ENCODE results near the gene BCAS1. TPM values are rescaled to one million over a fixed set of nuclear protein-coding genes. Genes with fewer than 3 reads are reported as not detected.
"Not testable (repeated sequence)": the region's sequence is repeated elsewhere in the genome, so short reads cannot be mapped to it uniquely, and the experiment has no call there.

BCAS1 gene
- total RNA-seq, 4 donors from 2014 or later, result 0.32 TPM; not detected in 3

DNA sequence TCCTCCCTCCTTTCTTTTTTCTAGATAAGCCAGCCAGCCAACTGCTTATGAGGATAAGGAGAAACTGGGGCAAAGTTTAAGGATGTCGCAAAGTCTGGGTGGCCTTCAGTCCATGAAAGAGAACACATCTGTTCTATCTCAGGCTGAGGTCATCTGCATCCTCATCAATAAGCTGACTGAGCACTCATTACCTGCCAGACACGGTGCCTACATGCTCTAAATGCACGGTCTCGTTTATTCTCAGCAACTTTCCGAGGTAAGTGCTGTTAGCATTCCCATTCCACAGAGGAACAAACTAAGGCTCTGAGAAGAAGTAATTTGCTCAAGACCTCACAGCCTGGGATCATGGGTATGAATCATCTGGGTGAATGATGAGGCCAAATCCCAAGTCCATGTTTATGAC lies 133.1 kb downstream of the BCAS1 start:
- no peaks in the 10 kb centered on the region for H3K36me3 ChIP-seq
- H3K9me3 ChIP-seq, result no peaks in the 10 kb centered on the region
- in situ Hi-C loops (cut with MboI; ENCODE audit: low sequenced_read_pairs in 4 of 4), result loop anchor here in 1 of 4 donors (5.0 kb wide), 1 partner anchor 360 kb away; no protein-coding TSS in a partner anchor
- intact Hi-C loops (cut with DNase I; ENCODE audit: low total_unique reads), result no loop called here
- TF ChIP-seq CTCF (IDR thresholded peaks at IDR 0.05 in 4 of 5, conservative IDR thresholded peaks at IDR 0.05 in 1 of 5), result no peak
- no peak for TF ChIP-seq POLR2A (IDR thresholded peaks at IDR 0.05)
- H3K27ac ChIP-seq, result no peak overlapping the region
- H3K4me1 ChIP-seq, result peaks cover 26 to 38% of the 10 kb centered on the region in 2 donors
- H3K4me3 ChIP-seq, result no peak overlapping the region
- no peaks in the 10 kb centered on the region for H3K27me3 ChIP-seq
- no peak for ATAC-seq
- no peak for DNase-seq

GRCh38 chr20:53935344-53936084 lies 134.9 kb downstream of the BCAS1 start:
- no peaks in the 10 kb centered on the region for H3K9me3 ChIP-seq
- intact Hi-C loops (cut with DNase I; ENCODE audit: low total_unique reads), result no loop called here
- no peak overlapping the region for H3K4me3 ChIP-seq
- DNase-seq (no peak), ATAC-seq (no peak)
- no peaks in the 10 kb centered on the region for H3K36me3 ChIP-seq
- H3K4me1 ChIP-seq, result peaks cover 19 to 32% of the 10 kb centered on the region in 2 donors
- H3K27me3 ChIP-seq, result no peaks in the 10 kb centered on the region
- peak overlapping the region; percentile 21 to 78 (median 66) for H3K27ac ChIP-seq
- no peak for TF ChIP-seq CTCF (IDR thresholded peaks at IDR 0.05 in 4 of 5, conservative IDR thresholded peaks at IDR 0.05 in 1 of 5)
- no peak for TF ChIP-seq POLR2A (IDR thresholded peaks at IDR 0.05)
- in situ Hi-C loops (cut with MboI; ENCODE audit: low sequenced_read_pairs in 4 of 4), result loop anchor here in 1 of 4 donors (5.0 kb wide), 1 partner anchor 358 kb away; no protein-coding TSS in a partner anchor

- H3K27me3 ChIP-seq, result no peaks in the 10 kb centered on the region
- H3K9me3 ChIP-seq, result no peaks in the 10 kb centered on the region
- no peak for DNase-seq
- peaks cover 11 to 25% of the 10 kb centered on the region in 2 donors for H3K4me1 ChIP-seq
- no peak for ATAC-seq
- H3K36me3 ChIP-seq, result no peaks in the 10 kb centered on the region
- in situ Hi-C loops (cut with MboI; ENCODE audit: low sequenced_read_pairs in 4 of 4), result loop anchor here in 2 of 4 donors (5.0 kb wide), 1 partner anchor 357 kb away; no protein-coding TSS in a partner anchor
- TF ChIP-seq POLR2A (IDR thresholded peaks at IDR 0.05) (no peak), CTCF (IDR thresholded peaks at IDR 0.05 in 4 of 5, conservative IDR thresholded peaks at IDR 0.05 in 1 of 5) (no peak)
- no peak overlapping the region for H3K4me3 ChIP-seq
- H3K27ac ChIP-seq, result peak overlapping the region; percentile 21 to 78 (median 66)
- intact Hi-C loops (cut with DNase I; ENCODE audit: low total_unique reads), result no loop called here
Observed at GRCh38 chr20:53934421-53935343, 135.7 kb downstream of the BCAS1 start.

- peaks cover 6 to 18% of the 10 kb centered on the region in 2 donors for H3K4me1 ChIP-seq
- no peaks in the 10 kb centered on the region for H3K9me3 ChIP-seq
- TF ChIP-seq POLR2A (IDR thresholded peaks at IDR 0.05) (no peak), CTCF (IDR thresholded peaks at IDR 0.05 in 4 of 5, conservative IDR thresholded peaks at IDR 0.05 in 1 of 5) (no peak)
- H3K36me3 ChIP-seq, result no peaks in the 10 kb centered on the region
- DNase-seq (no peak), ATAC-seq (no peak)
- no peak overlapping the region for H3K4me3 ChIP-seq
- intact Hi-C loops (cut with DNase I; ENCODE audit: low total_unique reads) (no loop called here), in situ Hi-C loops (cut with MboI; ENCODE audit: low sequenced_read_pairs in 4 of 4) (loop anchor here in 1 of 4 donors (5.0 kb wide), 1 partner anchor 356 kb away; no protein-coding TSS in a partner anchor)
- peak overlapping the region in 2 of 4 donors; percentile 21 to 67 for H3K27ac ChIP-seq
- no peaks in the 10 kb centered on the region for H3K27me3 ChIP-seq
Observed at GRCh38 chr20:53933232-53933846, 137.1 kb downstream of the BCAS1 start.

DNA sequence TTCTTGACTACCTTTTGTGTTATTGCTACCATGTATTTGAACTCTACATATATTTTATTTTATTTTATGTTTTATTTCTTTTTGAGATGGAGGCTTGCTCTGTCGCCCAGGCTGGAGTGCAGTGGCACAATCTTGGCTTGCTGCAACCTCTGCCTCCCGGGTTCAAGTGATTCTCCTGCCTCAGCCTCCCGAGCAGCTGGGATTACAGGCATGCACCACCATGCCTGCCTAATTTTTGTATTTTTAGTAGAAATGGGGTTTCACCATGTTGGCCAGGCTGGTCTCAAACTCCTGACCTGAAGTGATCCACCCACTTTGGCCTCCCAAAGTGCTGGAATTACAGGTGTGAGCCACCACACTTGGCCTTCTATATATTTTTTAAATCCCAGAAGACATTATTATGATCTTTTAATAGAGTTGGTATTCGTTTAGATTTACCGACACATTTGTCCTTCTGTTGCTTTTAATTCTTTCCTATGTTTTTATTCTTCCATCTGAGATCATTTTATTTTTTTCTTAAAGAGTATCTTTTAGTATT lies 137.7 kb downstream of the BCAS1 start:
- H3K36me3 ChIP-seq; ATAC-seq; H3K9me3 ChIP-seq; H3K27ac ChIP-seq; H3K27me3 ChIP-seq; intact Hi-C loops (cut with DNase I; ENCODE audit: low total_unique reads); DNase-seq; H3K4me3 ChIP-seq: not testable (repeated sequence)
- in situ Hi-C loops (cut with MboI; ENCODE audit: low sequenced_read_pairs in 4 of 4), result loop anchor here in 1 of 4 donors (5.0 kb wide), 1 partner anchor 355 kb away; no protein-coding TSS in a partner anchor
- peaks cover 6 to 18% of the 10 kb centered on the region in 2 donors for H3K4me1 ChIP-seq
